Panc1 (cell line): ENCODE results near the gene SLC9A9. TPM values are rescaled to one million over a fixed set of nuclear protein-coding genes. Genes with fewer than 3 reads are reported as not detected.

Experiments used
- ATAC-seq: fragments of 200-7000 bp; cut with Tn5 transposase; 2 replicates; pipeline ENCODE4 v1.9.1; 2020; ENCODE audit warnings: mild to moderate bottlenecking, moderate library complexity
- BruUV-seq: library from RNA; stranded (reverse); fragments of 400-500 nt; replicated peaks from 2 replicates; lab custom pipeline; 2021; lab: Mats Ljungman, UMichigan
- CTCF ChIA-PET: fragments of 300-600 bp; sonication (Branson Sonifier 250); formaldehyde crosslinking; loops from one replicate; lab custom pipeline; 2022; ENCODE audit warnings: antibody characterized with exemption; lab: Charles Lee
- POLR2A ChIA-PET: fragments of 300-600 bp; sonication (Branson Sonifier 250); formaldehyde crosslinking; loops from one replicate; lab custom pipeline; 2022; ENCODE audit warnings: antibody characterized with exemption; lab: Charles Lee
- DNase-seq: peaks from one replicate; pipeline ENCODE4 v3.0.0-alpha.2; 2010; ENCODE audit warnings: low read depth, low spot score
- H3K27ac ChIP-seq: 2 replicates; pipeline ENCODE4 v1.5.1; 2011; ENCODE audit warnings: mild to moderate bottlenecking, low read length, inconsistent platforms
- H3K27me3 ChIP-seq: fragments of 200-500 bp; sonication (Bioruptor generic); 2 replicates; pipeline ENCODE4 v1.6.0; 2014; ENCODE audit warnings: low read length, inconsistent platforms; ENCODE audit not compliant: control insufficient read depth, insufficient read depth
- H3K36me3 ChIP-seq: fragments of 200-500 bp; sonication (Bioruptor generic); 2 replicates; pipeline ENCODE4 v1.5.1; 2014; ENCODE audit warnings: inconsistent platforms, mild to moderate bottlenecking, low read length, moderate library complexity; ENCODE audit not compliant: control insufficient read depth, insufficient read depth
- H3K4me1 ChIP-seq: 2 replicates; pipeline ENCODE4 v1.5.1; 2011; ENCODE audit warnings: inconsistent platforms, mild to moderate bottlenecking, low read length, moderate library complexity; ENCODE audit not compliant: control insufficient read depth, insufficient read depth
- H3K4me3 ChIP-seq, 2 experiments: 2 replicates each; pipeline ENCODE4 v1.5.1; 2011 to 2012; ENCODE audit warnings: low read depth in 2 of 2, low read length in 2 of 2, mild to moderate bottlenecking in 2 of 2, inconsistent platforms in 1 of 2, moderate library complexity in 1 of 2
- H3K9me3 ChIP-seq: fragments of 200-500 bp; sonication (Bioruptor generic); 2 replicates; pipeline ENCODE4 v1.5.1; 2014; ENCODE audit warnings: low read depth, mild to moderate bottlenecking, inconsistent platforms, low read length, moderate library complexity; ENCODE audit not compliant: control insufficient read depth, insufficient read depth
- POLR2AphosphoS5 ChIP-seq: IDR thresholded peaks from 2 replicates; pipeline ENCODE4 v1.6.1; 2012; ENCODE audit warnings: mild to moderate bottlenecking, low read depth, low read length, moderate library complexity
- SIN3A ChIP-seq: IDR thresholded peaks from 2 replicates; pipeline ENCODE4 v1.6.1; 2012; ENCODE audit warnings: low read depth, mild to moderate bottlenecking, low read length, moderate library complexity, borderline replicate concordance; ENCODE audit not compliant: insufficient read depth
- TCF7L2 ChIP-seq: IDR thresholded peaks from 2 replicates; pipeline ENCODE4 v1.6.1; 2011; ENCODE audit warnings: mild to moderate bottlenecking, low read depth, low read length, inconsistent platforms
- in situ Hi-C: cut with HindIII; loops from 2 replicates; pipeline ENCODE4 v1.10.0; 2016; ENCODE audit warnings: low sequenced_read_pairs, low pct_unique_long_range_greater_than_20kb
- intact Hi-C: fragments of 100-400 bp; cut with micrococcal nuclease; formaldehyde crosslinking; loops from one replicate; pipeline ENCODE4 v1.10.0; 2022; ENCODE audit not compliant: unreplicated experiment
- total RNA-seq: library from RNA; stranded (reverse); gene quantifications from one replicate; pipeline ENCODE4 v1.2.1, GENCODE V29; 2021; ENCODE audit not compliant: unreplicated experiment
- TF ChIP-seq, protein P1 (sequence below): fragments of 450-650 bp; IDR thresholded peaks from 2 replicates; pipeline ENCODE4 v1.5.1; 2017; ENCODE audit warnings: mild to moderate bottlenecking
- TF ChIP-seq, protein P2 (sequence below), 2 experiments: IDR thresholded peaks; 2 replicates each; pipeline ENCODE4 v1.6.1; 2011 to 2012; ENCODE audit warnings: low read depth in 2 of 2, control low read depth in 1 of 2, low read length in 1 of 2, mild to moderate bottlenecking in 1 of 2, moderate library complexity in 1 of 2; ENCODE audit not compliant: insufficient read depth in 1 of 2

The SLC9A9 gene
- total RNA-seq, 1 experiment from 2014 or later, result not detected

DNA sequence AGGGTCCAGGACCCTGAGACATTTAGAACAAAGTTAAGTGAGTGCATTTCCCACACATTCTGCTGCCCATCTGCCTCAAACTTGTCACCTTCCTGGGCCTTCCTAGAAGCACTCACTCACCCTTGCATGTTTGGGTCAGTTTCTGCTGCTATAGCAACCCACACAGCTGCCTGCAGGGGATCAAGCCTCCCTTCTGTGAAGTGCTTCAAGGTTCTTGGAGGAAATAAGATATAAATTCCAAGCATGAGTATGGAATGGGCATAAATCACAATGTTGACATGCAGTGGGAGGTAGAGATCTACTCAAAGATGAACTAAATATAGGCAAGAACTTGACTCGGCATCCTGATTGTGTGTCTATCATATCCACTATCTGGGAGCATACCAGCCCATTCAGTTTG, 140.4 kb downstream of the SLC9A9 start:
- Histone ChIP-seq H3K9me3 (no peaks in the 10 kb centered on the region), H3K4me1 (no peaks in the 10 kb centered on the region), H3K27ac (no peak overlapping the region), H3K4me3 (no peak overlapping the region), H3K27me3 (no peaks in the 10 kb centered on the region), H3K36me3 (no peaks in the 10 kb centered on the region)
- in situ Hi-C loops (no loop called here), intact Hi-C loops (no loop called here)
- ChIA-PET POLR2A (no interaction called here), CTCF (no interaction called here)
- DNase-seq (no peak), ATAC-seq (no peak)
- TF ChIP-seq POLR2AphosphoS5 (no peak), TCF7L2 (no peak), SIN3A (no peak)
- TF ChIP-seq, protein P1, sequence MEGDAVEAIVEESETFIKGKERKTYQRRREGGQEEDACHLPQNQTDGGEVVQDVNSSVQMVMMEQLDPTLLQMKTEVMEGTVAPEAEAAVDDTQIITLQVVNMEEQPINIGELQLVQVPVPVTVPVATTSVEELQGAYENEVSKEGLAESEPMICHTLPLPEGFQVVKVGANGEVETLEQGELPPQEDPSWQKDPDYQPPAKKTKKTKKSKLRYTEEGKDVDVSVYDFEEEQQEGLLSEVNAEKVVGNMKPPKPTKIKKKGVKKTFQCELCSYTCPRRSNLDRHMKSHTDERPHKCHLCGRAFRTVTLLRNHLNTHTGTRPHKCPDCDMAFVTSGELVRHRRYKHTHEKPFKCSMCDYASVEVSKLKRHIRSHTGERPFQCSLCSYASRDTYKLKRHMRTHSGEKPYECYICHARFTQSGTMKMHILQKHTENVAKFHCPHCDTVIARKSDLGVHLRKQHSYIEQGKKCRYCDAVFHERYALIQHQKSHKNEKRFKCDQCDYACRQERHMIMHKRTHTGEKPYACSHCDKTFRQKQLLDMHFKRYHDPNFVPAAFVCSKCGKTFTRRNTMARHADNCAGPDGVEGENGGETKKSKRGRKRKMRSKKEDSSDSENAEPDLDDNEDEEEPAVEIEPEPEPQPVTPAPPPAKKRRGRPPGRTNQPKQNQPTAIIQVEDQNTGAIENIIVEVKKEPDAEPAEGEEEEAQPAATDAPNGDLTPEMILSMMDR, result no peak
- TF ChIP-seq, protein P2, sequence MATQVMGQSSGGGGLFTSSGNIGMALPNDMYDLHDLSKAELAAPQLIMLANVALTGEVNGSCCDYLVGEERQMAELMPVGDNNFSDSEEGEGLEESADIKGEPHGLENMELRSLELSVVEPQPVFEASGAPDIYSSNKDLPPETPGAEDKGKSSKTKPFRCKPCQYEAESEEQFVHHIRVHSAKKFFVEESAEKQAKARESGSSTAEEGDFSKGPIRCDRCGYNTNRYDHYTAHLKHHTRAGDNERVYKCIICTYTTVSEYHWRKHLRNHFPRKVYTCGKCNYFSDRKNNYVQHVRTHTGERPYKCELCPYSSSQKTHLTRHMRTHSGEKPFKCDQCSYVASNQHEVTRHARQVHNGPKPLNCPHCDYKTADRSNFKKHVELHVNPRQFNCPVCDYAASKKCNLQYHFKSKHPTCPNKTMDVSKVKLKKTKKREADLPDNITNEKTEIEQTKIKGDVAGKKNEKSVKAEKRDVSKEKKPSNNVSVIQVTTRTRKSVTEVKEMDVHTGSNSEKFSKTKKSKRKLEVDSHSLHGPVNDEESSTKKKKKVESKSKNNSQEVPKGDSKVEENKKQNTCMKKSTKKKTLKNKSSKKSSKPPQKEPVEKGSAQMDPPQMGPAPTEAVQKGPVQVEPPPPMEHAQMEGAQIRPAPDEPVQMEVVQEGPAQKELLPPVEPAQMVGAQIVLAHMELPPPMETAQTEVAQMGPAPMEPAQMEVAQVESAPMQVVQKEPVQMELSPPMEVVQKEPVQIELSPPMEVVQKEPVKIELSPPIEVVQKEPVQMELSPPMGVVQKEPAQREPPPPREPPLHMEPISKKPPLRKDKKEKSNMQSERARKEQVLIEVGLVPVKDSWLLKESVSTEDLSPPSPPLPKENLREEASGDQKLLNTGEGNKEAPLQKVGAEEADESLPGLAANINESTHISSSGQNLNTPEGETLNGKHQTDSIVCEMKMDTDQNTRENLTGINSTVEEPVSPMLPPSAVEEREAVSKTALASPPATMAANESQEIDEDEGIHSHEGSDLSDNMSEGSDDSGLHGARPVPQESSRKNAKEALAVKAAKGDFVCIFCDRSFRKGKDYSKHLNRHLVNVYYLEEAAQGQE (IDR thresholded peaks at IDR 0.05; ENCODE audit: insufficient read depth in 1 of 2, low read depth in 2 of 2, low read length in 1 of 2), result no peak
- BruUV-seq, result no TSS peak

DNA sequence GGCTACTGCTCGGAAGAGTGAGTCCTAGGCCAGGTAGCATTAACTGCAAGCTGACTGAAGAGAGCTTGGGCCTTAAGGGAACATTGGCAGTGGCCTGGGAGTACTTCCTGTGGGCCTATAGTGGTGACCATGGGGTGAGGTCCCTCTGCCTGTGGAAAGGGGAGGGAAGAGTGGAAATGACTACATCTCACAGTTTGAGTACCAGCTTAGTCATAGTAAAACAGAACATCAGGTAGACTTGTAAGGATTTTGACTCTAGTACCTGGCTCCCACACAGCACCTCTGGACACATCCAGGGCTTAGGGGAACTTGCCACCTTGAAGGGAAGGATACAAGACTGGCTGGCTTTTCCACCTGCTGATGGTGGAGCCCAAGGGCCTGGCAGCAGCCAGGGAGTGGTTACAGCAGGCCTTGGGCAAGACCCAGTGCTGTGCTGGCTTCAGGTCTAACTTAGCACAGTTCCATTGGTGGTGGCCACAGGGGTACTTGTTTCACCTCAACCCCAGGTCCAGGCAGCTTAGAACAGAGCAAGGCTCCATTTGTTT, 147.8 kb downstream of the SLC9A9 start:
- Histone ChIP-seq H3K36me3 (no peaks in the 10 kb centered on the region), H3K4me1 (no peaks in the 10 kb centered on the region), H3K27me3 (no peaks in the 10 kb centered on the region), H3K4me3 (no peak overlapping the region), H3K27ac (no peak overlapping the region), H3K9me3 (no peaks in the 10 kb centered on the region)
- DNase-seq, result no peak
- intact Hi-C loops, result no loop called here
- ChIA-PET CTCF (no interaction called here), POLR2A (no interaction called here)
- TF ChIP-seq SIN3A (no peak), POLR2AphosphoS5 (no peak), TCF7L2 (no peak)
- TF ChIP-seq, protein P1, result no peak
- in situ Hi-C loops, result no loop called here
- no peak for ATAC-seq
- BruUV-seq, result no TSS peak
